Endodermal cell (in vitro differentiated cells): ENCODE data around the gene SUMO3. TPM values are rescaled to one million over a fixed set of nuclear protein-coding genes. Genes with fewer than 3 reads are reported as not detected.
A peak's percentile ranks its signal among the peaks of the same experiment; 100 is the strongest.

ENCODE experiments used
- DNase-seq: peaks from one replicate; pipeline ENCODE4 v3.0.0-alpha.2; 2017
- H3K27ac ChIP-seq: 2 replicates; pipeline ENCODE4 v1.5.1; 2013; ENCODE audit warnings: mild to moderate bottlenecking, low read depth, low read length, moderate library complexity
- H3K27me3 ChIP-seq: 2 replicates; pipeline ENCODE4 v1.6.1; 2013; ENCODE audit warnings: mild to moderate bottlenecking, low read length, moderate library complexity; ENCODE audit not compliant: insufficient read depth, control insufficient read depth, poor library complexity, severe bottlenecking
- H3K36me3 ChIP-seq: 2 replicates; pipeline ENCODE4 v1.7.0; 2013; ENCODE audit warnings: mild to moderate bottlenecking, low read length, moderate library complexity; ENCODE audit not compliant: control insufficient read depth, insufficient read depth
- H3K4me1 ChIP-seq: one replicate; pipeline ENCODE4 v1.7.0; 2013; ENCODE audit warnings: low read length; ENCODE audit not compliant: control insufficient read depth, insufficient read depth
- H3K4me3 ChIP-seq: 2 replicates; pipeline ENCODE4 v1.5.1; 2013; ENCODE audit warnings: mild to moderate bottlenecking, low read length, moderate library complexity
- H3K9ac ChIP-seq: 2 replicates; pipeline ENCODE4 v1.6.1; 2013; ENCODE audit warnings: mild to moderate bottlenecking, low read length, moderate library complexity; ENCODE audit not compliant: poor library complexity, severe bottlenecking; ENCODE audit errors: extremely low read depth
- H3K9me3 ChIP-seq: 2 replicates; pipeline ENCODE4 v1.6.1; 2013; ENCODE audit warnings: mild to moderate bottlenecking, low read length, moderate library complexity; ENCODE audit not compliant: control insufficient read depth
- H3K27ac Mint-ChIP-seq: 2 replicates; pipeline ENCODE4 v1.8.0; 2020; ENCODE audit warnings: mixed read lengths
- H3K27me3 Mint-ChIP-seq: 2 replicates; pipeline ENCODE4 v1.8.0; 2021; ENCODE audit warnings: mild to moderate bottlenecking, mixed read lengths; ENCODE audit not compliant: insufficient read depth
- H3K36me3 Mint-ChIP-seq: 2 replicates; pipeline ENCODE4 v1.8.0; 2020; ENCODE audit warnings: low read depth, mixed read lengths
- H3K4me1 Mint-ChIP-seq: 2 replicates; pipeline ENCODE4 v1.8.0; 2020; ENCODE audit warnings: mixed read lengths
- H3K4me3 Mint-ChIP-seq: 2 replicates; pipeline ENCODE4 v1.8.0; 2020; ENCODE audit warnings: mild to moderate bottlenecking, moderate library complexity, mixed read lengths
- H3K9me3 Mint-ChIP-seq: 2 replicates; pipeline ENCODE4 v1.8.0; 2020; ENCODE audit warnings: mild to moderate bottlenecking, mixed read lengths
- CTCF ChIP-seq: fragments of 200-600 bp; sonication (generic); conservative IDR thresholded peaks from 2 replicates; pipeline ENCODE4 v1.5.0; 2021; ENCODE audit warnings: antibody characterized with exemption, mild to moderate bottlenecking
- WGBS, 2 experiments: methylation state at CpG; one replicate each; pipeline versions ENCODE4 v1.1.5 to v1.1.7; 2013; ENCODE audit warnings: missing lambda C conversion rate in 2 of 2, mixed read lengths in 1 of 2; ENCODE audit not compliant: insufficient coverage in 1 of 2, insufficient read length in 1 of 2; 5-methylcytosine and 5-hydroxymethylcytosine counted together
- total RNA-seq, 2 donors: library from RNA; stranded (reverse); fragmentation: NEBNext Ultra II Directional in 1 of 2; extraction: Animal tissue kit (Norgen Biotek cat#: 25700) in 1 of 2; gene quantifications; 2 replicates in 1 of 2; 3 replicates in 1 of 2; pipeline ENCODE4 v1.2.1, GENCODE V29; 2021

The SUMO3 gene
- total RNA-seq, 2 donors from 2014 or later: 79.5 to 96.4 TPM

- Histone ChIP-seq H3K4me1 (no peaks in the 10 kb centered on the region), H3K27ac (no peak overlapping the region), H3K36me3 (peaks cover 77% of the 10 kb centered on the region), H3K27me3 (no peaks in the 10 kb centered on the region), H3K9me3 (no peaks in the 10 kb centered on the region), H3K4me3 (no peak overlapping the region), H3K9ac (no peak overlapping the region)
- H3K36me3 Mint-ChIP-seq: peaks cover 84% of the 10 kb centered on the region
- H3K4me1 Mint-ChIP-seq: peaks cover 2% of the 10 kb centered on the region
- H3K9me3 Mint-ChIP-seq: no peaks in the 10 kb centered on the region
- no peaks in the 10 kb centered on the region for H3K27me3 Mint-ChIP-seq
- H3K27ac Mint-ChIP-seq: no peak overlapping the region
- no peak for DNase-seq
- H3K4me3 Mint-ChIP-seq: no peak overlapping the region
- WGBS, 2 experiments: 95 to 100% methylated on average over 11 to 15 of the region's 15 CpGs
- no peak for TF ChIP-seq CTCF
These were observed 40.4 kb upstream of the SUMO3 start for GRCh38 chr21:44858291-44858690.

- whole genome bisulfite sequencing, 2 experiments: 90 to 92% methylated on average over 9 to 16 of the region's 16 CpGs
- H3K36me3 Mint-ChIP-seq: peaks cover 87% of the 10 kb centered on the region
- Histone ChIP-seq H3K27me3 (no peaks in the 10 kb centered on the region), H3K9me3 (no peaks in the 10 kb centered on the region), H3K36me3 (peaks cover 78% of the 10 kb centered on the region), H3K9ac (no peak overlapping the region), H3K4me1 (no peaks in the 10 kb centered on the region), H3K27ac (no peak overlapping the region), H3K4me3 (no peak overlapping the region)
- no peak for TF ChIP-seq CTCF
- no peaks in the 10 kb centered on the region for H3K9me3 Mint-ChIP-seq
- H3K4me1 Mint-ChIP-seq: peaks cover 2% of the 10 kb centered on the region
- DNase-seq: no peak
- no peak overlapping the region for H3K27ac Mint-ChIP-seq
- H3K27me3 Mint-ChIP-seq: no peaks in the 10 kb centered on the region
- no peak overlapping the region for H3K4me3 Mint-ChIP-seq
These were observed 39.4 kb upstream of the SUMO3 start for GRCh38 chr21:44857127-44857892.

GRCh38 chr21:44856131-44856530 lies 38.3 kb upstream of the SUMO3 start:
- H3K4me1 Mint-ChIP-seq: no peaks in the 10 kb centered on the region
- Histone ChIP-seq H3K9ac (no peak overlapping the region), H3K9me3 (no peaks in the 10 kb centered on the region), H3K36me3 (peaks cover 83% of the 10 kb centered on the region), H3K4me3 (no peak overlapping the region), H3K4me1 (no peaks in the 10 kb centered on the region), H3K27ac (no peak overlapping the region), H3K27me3 (no peaks in the 10 kb centered on the region)
- DNase-seq: no peak
- WGBS, 2 experiments: 95% methylated on average over 8 to 17 of the region's 17 CpGs
- peaks cover 87% of the 10 kb centered on the region for H3K36me3 Mint-ChIP-seq
- H3K9me3 Mint-ChIP-seq: no peaks in the 10 kb centered on the region
- peak overlapping the region; percentile 40 for H3K27ac Mint-ChIP-seq
- TF ChIP-seq CTCF: no peak
- H3K27me3 Mint-ChIP-seq: no peaks in the 10 kb centered on the region
- H3K4me3 Mint-ChIP-seq: no peak overlapping the region
